A673 (cell line): ENCODE data around the gene ERBB2. TPM values are rescaled to one million over a fixed set of nuclear protein-coding genes. Genes with fewer than 3 reads are reported as not detected.

Experiments used
- BruUV-seq: library from RNA; stranded (reverse); fragments of 400-500 nt; replicated peaks from 2 replicates; lab custom pipeline; 2021; lab: Mats Ljungman, UMichigan
- CTCF ChIA-PET: fragments of 300-600 bp; sonication (Branson Sonifier 250); formaldehyde crosslinking; loops from one replicate; lab custom pipeline; 2022; ENCODE audit warnings: antibody characterized with exemption; lab: Charles Lee
- POLR2A ChIA-PET: fragments of 300-600 bp; sonication (Branson Sonifier 250); formaldehyde crosslinking; loops from one replicate; lab custom pipeline; 2022; ENCODE audit warnings: antibody characterized with exemption; ENCODE audit not compliant: low non-redundant PET; lab: Charles Lee
- DNase-seq: peaks from one replicate; pipeline ENCODE4 v3.0.0-alpha.2; 2015; ENCODE audit warnings: low spot score
- H3K27ac ChIP-seq: fragments of 200-600 bp; sonication (generic); 2 replicates; pipeline ENCODE4 v1.5.1; 2016; ENCODE audit warnings: mixed run types, low read depth, mild to moderate bottlenecking, mixed read lengths, antibody characterized with exemption, low read length; ENCODE audit not compliant: poor library complexity, severe bottlenecking
- H3K27me3 ChIP-seq: fragments of 200-600 bp; sonication (generic); replicated peaks from 2 replicates; pipeline ENCODE4 v1.6.1; 2017; ENCODE audit warnings: mixed run types, low read depth, mild to moderate bottlenecking, mixed read lengths, antibody characterized with exemption, low read length; ENCODE audit not compliant: insufficient read depth, poor library complexity
- H3K36me3 ChIP-seq: fragments of 200-600 bp; sonication (generic); 2 replicates; pipeline ENCODE4 v1.6.1; 2016; ENCODE audit warnings: mixed run types, mild to moderate bottlenecking, mixed read lengths, antibody characterized with exemption, low read length; ENCODE audit not compliant: insufficient read depth, poor library complexity, severe bottlenecking
- H3K4me1 ChIP-seq: fragments of 200-600 bp; sonication (generic); 2 replicates; pipeline ENCODE4 v1.6.1; 2017; ENCODE audit warnings: mixed run types, mild to moderate bottlenecking, mixed read lengths, antibody characterized with exemption, low read length; ENCODE audit not compliant: insufficient read depth, poor library complexity, severe bottlenecking
- H3K4me3 ChIP-seq: fragments of 200-600 bp; sonication (generic); 2 replicates; pipeline ENCODE4 v1.5.1; 2016; ENCODE audit warnings: low read depth, mixed run types, mild to moderate bottlenecking, mixed read lengths, low read length; ENCODE audit not compliant: poor library complexity, severe bottlenecking
- H3K9me3 ChIP-seq: fragments of 200-600 bp; sonication (generic); 2 replicates; pipeline ENCODE4 v1.6.1; 2016; ENCODE audit warnings: mixed run types, low read depth, mild to moderate bottlenecking, mixed read lengths, antibody characterized with exemption, low read length; ENCODE audit not compliant: poor library complexity, severe bottlenecking
- CTCF ChIP-seq: fragments of 300-800, 200-600 bp; sonication (generic); conservative IDR thresholded peaks from 2 replicates; pipeline ENCODE4 v1.5.1; 2017; ENCODE audit warnings: low read depth, mild to moderate bottlenecking, antibody characterized with exemption, low read length, moderate library complexity, mixed read lengths
- EZH2 ChIP-seq: fragments of 200-600 bp; sonication (generic); IDR thresholded peaks from 2 replicates; pipeline ENCODE4 v1.6.1; 2017; ENCODE audit warnings: borderline replicate concordance, low read depth, mild to moderate bottlenecking, mixed read lengths, antibody characterized with exemption, low read length; ENCODE audit not compliant: poor library complexity, severe bottlenecking
- intact Hi-C: fragments of 100-400 bp; cut with micrococcal nuclease; formaldehyde crosslinking; loops from one replicate; pipeline ENCODE4 v1.10.0; 2022; ENCODE audit not compliant: unreplicated experiment
- total RNA-seq: library from RNA; stranded (reverse); gene quantifications from 2 replicates; pipeline ENCODE4 v1.2.3, GENCODE V29; 2021

ERBB2 gene
- total RNA-seq, 1 experiment from 2014 or later: 11.1 TPM

GRCh38 chr17:39716073-39716818, 16.4 kb downstream of the ERBB2 start:
- no TSS peak for BruUV-seq
- POLR2A ChIA-PET: no interaction called here
- H3K36me3 ChIP-seq: no peaks in the 10 kb centered on the region

DNA sequence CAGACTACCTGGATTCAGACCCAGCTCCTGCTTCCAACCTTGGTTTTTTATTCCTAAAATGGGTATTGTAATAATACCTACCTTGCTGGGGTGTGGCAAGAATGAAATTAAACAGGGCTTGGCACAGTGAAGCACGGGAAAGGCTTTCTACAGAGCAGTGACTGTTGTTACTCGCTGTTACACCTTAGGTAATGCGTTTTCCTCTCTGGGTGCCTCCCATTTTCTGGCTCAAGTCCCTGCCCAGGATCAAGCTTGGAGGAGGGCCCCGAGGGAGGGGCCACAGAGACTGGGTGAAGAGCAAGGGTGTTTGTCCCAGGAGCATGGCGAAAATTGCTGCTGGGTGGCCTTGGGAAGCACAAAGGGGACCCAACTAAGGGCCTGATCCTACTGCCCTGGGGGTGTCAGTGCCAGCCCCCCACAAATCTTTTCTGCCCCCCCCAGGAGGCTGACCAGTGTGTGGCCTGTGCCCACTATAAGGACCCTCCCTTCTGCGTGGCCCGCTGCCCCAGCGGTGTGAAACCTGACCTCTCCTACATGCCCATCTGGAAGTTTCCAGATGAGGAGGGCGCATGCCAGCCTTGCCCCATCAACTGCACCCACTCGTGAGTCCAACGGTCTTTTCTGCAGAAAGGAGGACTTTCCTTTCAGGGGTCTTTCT, 17.1 kb downstream of the ERBB2 start:
- Histone ChIP-seq H3K27ac (no peak overlapping the region), H3K4me1 (no peaks in the 10 kb centered on the region), H3K36me3 (no peaks in the 10 kb centered on the region), H3K9me3 (no peaks in the 10 kb centered on the region), H3K27me3 (no peaks in the 10 kb centered on the region), H3K4me3 (no peak overlapping the region)
- ChIA-PET POLR2A (no interaction called here), CTCF (no interaction called here)
- intact Hi-C loops: no loop called here
- no TSS peak for BruUV-seq
- DNase-seq: no peak
- no peak for TF ChIP-seq EZH2
- TF ChIP-seq CTCF: no peak

More at GRCh38 chr17:39716073-39716818, 16.4 kb downstream of the ERBB2 start:
- CTCF ChIA-PET: no interaction called here
- Histone ChIP-seq H3K27me3 (no peaks in the 10 kb centered on the region), H3K4me1 (no peaks in the 10 kb centered on the region), H3K4me3 (no peak overlapping the region), H3K9me3 (no peaks in the 10 kb centered on the region), H3K27ac (no peak overlapping the region)
- no peak for DNase-seq
- intact Hi-C loops: no loop called here
- TF ChIP-seq CTCF (no peak), EZH2 (no peak)

GRCh38 chr17:39717660-39718059, 17.8 kb downstream of the ERBB2 start:
- H3K4me1 ChIP-seq: no peaks in the 10 kb centered on the region
- no peak for TF ChIP-seq EZH2
- no peak for TF ChIP-seq CTCF
- no peaks in the 10 kb centered on the region for H3K9me3 ChIP-seq
- POLR2A ChIA-PET: no interaction called here
- H3K36me3 ChIP-seq: no peaks in the 10 kb centered on the region
- intact Hi-C loops: no loop called here
- H3K4me3 ChIP-seq: no peak overlapping the region
- CTCF ChIA-PET: no interaction called here
- no peak overlapping the region for H3K27ac ChIP-seq
- DNase-seq: no peak
- H3K27me3 ChIP-seq: no peaks in the 10 kb centered on the region
- no TSS peak for BruUV-seq
